HepG2 (cell line): ENCODE data around the gene UNKL. TPM values are rescaled to one million over a fixed set of nuclear protein-coding genes. Genes with fewer than 3 reads are reported as not detected.

Source experiments
- CCDC6 ChIP-seq: sonication (generic); formaldehyde crosslinking; IDR thresholded peaks from 2 replicates; pipeline ENCODE4 v1.8.1; 2022; ENCODE audit warnings: mild to moderate bottlenecking, missing genetic modification reagents, moderate library complexity
- FIP1L1 ChIP-seq: fragments of 200-400 bp; formaldehyde crosslinking; IDR thresholded peaks from 2 replicates; pipeline ENCODE4 v1.6.1; 2018; ENCODE audit warnings: low read depth, mild to moderate bottlenecking, low read length, moderate library complexity, borderline replicate concordance; ENCODE audit not compliant: insufficient read depth
- FOSL1 ChIP-seq: sonication (generic); formaldehyde crosslinking; IDR thresholded peaks from 2 replicates; pipeline ENCODE4 v1.9.0; 2021; ENCODE audit warnings: missing genetic modification reagents, borderline replicate concordance
- HIVEP1 ChIP-seq: sonication (generic); formaldehyde crosslinking; IDR thresholded peaks from 2 replicates; pipeline ENCODE4 v1.4.0; 2020; ENCODE audit warnings: mild to moderate bottlenecking, missing genetic modification reagents
- SP5 ChIP-seq: IDR thresholded peaks from 2 replicates; pipeline ENCODE4 v1.6.1; 2016; ENCODE audit warnings: low read depth, borderline replicate concordance
- XRCC5 ChIP-seq: fragments of 200-400 bp; formaldehyde crosslinking; optimal IDR thresholded peaks from 2 replicates; pipeline ENCODE3; 2017; ENCODE audit warnings: mild to moderate bottlenecking, low read length
- ZFP90 ChIP-seq: sonication (generic); formaldehyde crosslinking; IDR thresholded peaks from 2 replicates; pipeline ENCODE4 v1.8.0; 2022; ENCODE audit warnings: missing genetic modification reagents, mild to moderate bottlenecking, inconsistent platforms, borderline replicate concordance
- ZNF746 ChIP-seq: sonication (generic); formaldehyde crosslinking; IDR thresholded peaks from 2 replicates; pipeline ENCODE4 v1.8.0; 2022; ENCODE audit warnings: mild to moderate bottlenecking, missing genetic modification reagents
- ZNF766 ChIP-seq: sonication (generic); formaldehyde crosslinking; IDR thresholded peaks from 2 replicates; pipeline ENCODE4 v1.5.0; 2020; ENCODE audit warnings: missing genetic modification reagents, borderline replicate concordance
- ZNF768 ChIP-seq: sonication (generic); formaldehyde crosslinking; IDR thresholded peaks from 2 replicates; pipeline ENCODE4 v1.4.0; 2020; ENCODE audit warnings: missing genetic modification reagents
- ZNF782 ChIP-seq: sonication (generic); formaldehyde crosslinking; IDR thresholded peaks from 2 replicates; pipeline ENCODE4 v1.4.0; 2020; ENCODE audit warnings: missing genetic modification reagents, mild to moderate bottlenecking, borderline replicate concordance
- ZSCAN29 ChIP-seq: sonication (generic); formaldehyde crosslinking; conservative IDR thresholded peaks from 2 replicates; pipeline ENCODE4 v1.4.0; 2020; ENCODE audit warnings: mild to moderate bottlenecking, missing genetic modification reagents
- polyA plus RNA-seq, 8 experiments: library from polyadenylated mRNA; depleted of rRNA in 3 of 8; stranded (reverse) in 7 of 8; unstranded in 1 of 8; fragments of >200 nt; fragmentation: Illumina TruSeq in 4 of 8; extraction: Trizol in 4 of 8; gene quantifications; 2 replicates each; pipeline versions ENCODE4 v1.2.1 to v1.2.3, GENCODE V29; 2011 to 2016; ENCODE audit warnings: low read depth in 4 of 8, missing spikeins in 1 of 8, mixed read lengths in 1 of 8; ENCODE audit not compliant: insufficient read depth in 1 of 8
- total RNA-seq, 5 experiments: library from RNA; depleted of rRNA; stranded (reverse); fragments of >200 nt; fragmentation: Illumina TruSeq; extraction: Trizol; gene quantifications; 2 replicates each; pipeline ENCODE4 v1.2.3, GENCODE V29; 2016; ENCODE audit warnings: low read depth in 1 of 5
- TF ChIP-seq, protein P1 (sequence below): sonication (generic); formaldehyde crosslinking; IDR thresholded peaks from 2 replicates; pipeline ENCODE4 v1.8.1; 2023; ENCODE audit warnings: mild to moderate bottlenecking, missing genetic modification reagents, borderline replicate concordance
- TF ChIP-seq, protein P2 (sequence below): sonication (generic); formaldehyde crosslinking; IDR thresholded peaks from 2 replicates; pipeline ENCODE4 v1.4.0; 2020; ENCODE audit warnings: missing genetic modification reagents, borderline replicate concordance
- TF ChIP-seq, protein P3 (sequence below): sonication (generic); formaldehyde crosslinking; IDR thresholded peaks from 2 replicates; pipeline ENCODE4 v1.4.0; 2020; ENCODE audit warnings: mild to moderate bottlenecking, missing genetic modification reagents

UNKL gene
- total and polyA plus RNA-seq, 2 of the 13 experiments (the other 11 are each of a cell fraction or from before 2014, with no cell fraction given), result 10.4 to 17.6 TPM

GRCh38 chr16:1338119-1338730 is 76.3 kb downstream of the UNKL start (continued):
- TF ChIP-seq, protein P1, sequence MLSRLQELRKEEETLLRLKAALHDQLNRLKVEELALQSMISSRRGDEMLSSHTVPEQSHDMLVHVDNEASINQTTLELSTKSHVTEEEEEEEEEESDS (CRISPR knock-in tag), result no peak
- TF ChIP-seq SP5 (CRISPR knock-in tag) (no peak), XRCC5 (peak; percentile 29), ZFP90 (CRISPR knock-in tag) (no peak), HIVEP1 (CRISPR knock-in tag) (no peak), FOSL1 (CRISPR knock-in tag) (no peak), CCDC6 (no peak), ZSCAN29 (CRISPR knock-in tag) (no peak), ZNF766 (CRISPR knock-in tag) (no peak), FIP1L1 (no peak), ZNF768 (CRISPR knock-in tag) (no peak), ZNF782 (CRISPR knock-in tag) (no peak), ZNF746 (CRISPR knock-in tag) (no peak)
- TF ChIP-seq, protein P2, sequence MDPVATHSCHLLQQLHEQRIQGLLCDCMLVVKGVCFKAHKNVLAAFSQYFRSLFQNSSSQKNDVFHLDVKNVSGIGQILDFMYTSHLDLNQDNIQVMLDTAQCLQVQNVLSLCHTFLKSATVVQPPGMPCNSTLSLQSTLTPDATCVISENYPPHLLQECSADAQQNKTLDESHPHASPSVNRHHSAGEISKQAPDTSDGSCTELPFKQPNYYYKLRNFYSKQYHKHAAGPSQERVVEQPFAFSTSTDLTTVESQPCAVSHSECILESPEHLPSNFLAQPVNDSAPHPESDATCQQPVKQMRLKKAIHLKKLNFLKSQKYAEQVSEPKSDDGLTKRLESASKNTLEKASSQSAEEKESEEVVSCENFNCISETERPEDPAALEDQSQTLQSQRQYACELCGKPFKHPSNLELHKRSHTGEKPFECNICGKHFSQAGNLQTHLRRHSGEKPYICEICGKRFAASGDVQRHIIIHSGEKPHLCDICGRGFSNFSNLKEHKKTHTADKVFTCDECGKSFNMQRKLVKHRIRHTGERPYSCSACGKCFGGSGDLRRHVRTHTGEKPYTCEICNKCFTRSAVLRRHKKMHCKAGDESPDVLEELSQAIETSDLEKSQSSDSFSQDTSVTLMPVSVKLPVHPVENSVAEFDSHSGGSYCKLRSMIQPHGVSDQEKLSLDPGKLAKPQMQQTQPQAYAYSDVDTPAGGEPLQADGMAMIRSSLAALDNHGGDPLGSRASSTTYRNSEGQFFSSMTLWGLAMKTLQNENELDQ (CRISPR knock-in tag), result no peak
- TF ChIP-seq, protein P3, sequence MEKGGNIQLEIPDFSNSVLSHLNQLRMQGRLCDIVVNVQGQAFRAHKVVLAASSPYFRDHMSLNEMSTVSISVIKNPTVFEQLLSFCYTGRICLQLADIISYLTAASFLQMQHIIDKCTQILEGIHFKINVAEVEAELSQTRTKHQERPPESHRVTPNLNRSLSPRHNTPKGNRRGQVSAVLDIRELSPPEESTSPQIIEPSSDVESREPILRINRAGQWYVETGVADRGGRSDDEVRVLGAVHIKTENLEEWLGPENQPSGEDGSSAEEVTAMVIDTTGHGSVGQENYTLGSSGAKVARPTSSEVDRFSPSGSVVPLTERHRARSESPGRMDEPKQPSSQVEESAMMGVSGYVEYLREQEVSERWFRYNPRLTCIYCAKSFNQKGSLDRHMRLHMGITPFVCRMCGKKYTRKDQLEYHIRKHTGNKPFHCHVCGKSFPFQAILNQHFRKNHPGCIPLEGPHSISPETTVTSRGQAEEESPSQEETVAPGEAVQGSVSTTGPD (CRISPR knock-in tag), result no peak
